Measurements from ENCODE around the gene NACAD.
"Not testable (repeated sequence)": the region's sequence is repeated elsewhere in the genome, so short reads cannot be mapped to it uniquely, and the experiment has no call there.

The NACAD gene

GRCh38 chr7:45117582-45117981 lies 28.8 kb upstream of the NACAD start:
- no peak for DNase-seq (ENCODE audit: low spot score)

GRCh38 chr7:45116048-45116447 lies 27.3 kb upstream of the NACAD start:
- no peak for DNase-seq (ENCODE audit: low spot score)

- no peak for DNase-seq (ENCODE audit: low spot score)
Observed at GRCh38 chr7:45114926-45115325, 26.2 kb upstream of the NACAD start.

GRCh38 chr7:45114257-45114656 lies 25.5 kb upstream of the NACAD start:
- not testable (repeated sequence) for DNase-seq (ENCODE audit: low spot score)

GRCh38 chr7:45112648-45113047 lies 23.9 kb upstream of the NACAD start:
- no peak for DNase-seq (ENCODE audit: low spot score)

- DNase-seq (ENCODE audit: low spot score): peak; percentile 97
Observed at GRCh38 chr7:45111298-45112223, 22.8 kb upstream of the NACAD start, which contains the start of gene TBRG4. TBRG4 (minus strand) TSS chr7:45111697; CDS start chr7:45109237, 2,460 bp downstream.

GRCh38 chr7:45108863-45109262 lies 20.1 kb upstream of the NACAD start:
- no peak for DNase-seq (ENCODE audit: low spot score)

GRCh38 chr7:45107356-45107755 lies 18.6 kb upstream of the NACAD start:
- no peak for DNase-seq (ENCODE audit: low spot score)

GRCh38 chr7:45106820-45107219 lies 18.1 kb upstream of the NACAD start:
- no peak for DNase-seq (ENCODE audit: low spot score)

- no peak for DNase-seq (ENCODE audit: low spot score)
Observed at GRCh38 chr7:45105588-45106188, 16.9 kb upstream of the NACAD start.

- DNase-seq (ENCODE audit: low spot score): no peak
Observed at GRCh38 chr7:45104844-45105587, 16.2 kb upstream of the NACAD start.

- DNase-seq (ENCODE audit: low spot score): no peak
Observed at GRCh38 chr7:45103958-45104843, 15.4 kb upstream of the NACAD start.

- no peak for DNase-seq (ENCODE audit: low spot score)
Observed at GRCh38 chr7:45102785-45103712, 14.3 kb upstream of the NACAD start.

- DNase-seq (ENCODE audit: low spot score): no peak
Observed at GRCh38 chr7:45101748-45102147, 13.0 kb upstream of the NACAD start.

GRCh38 chr7:45100761-45101480 lies 12.2 kb upstream of the NACAD start:
- no peak for DNase-seq (ENCODE audit: low spot score)

GRCh38 chr7:45099891-45100760 lies 11.4 kb upstream of the NACAD start:
- DNase-seq (ENCODE audit: low spot score): no peak

GRCh38 chr7:45098983-45099839 lies 10.4 kb upstream of the NACAD start:
- DNase-seq (ENCODE audit: low spot score): no peak

GRCh38 chr7:45092931-45093235 lies 4.1 kb upstream of the NACAD start:
- DNase-seq (ENCODE audit: low spot score): no peak

All from AG20443 (cell line).